HTERT RPE-1 (cell line): ENCODE data around the gene EEF1A2.

ENCODE experiments used
- in situ Hi-C: fragments of 300-500 bp; cut with MboI; formaldehyde crosslinking; loops from 4 replicates; pipeline ENCODE4 v1.14.3; 2020; ENCODE audit warnings: low sequenced_read_pairs

Gene EEF1A2

GRCh38 chr20:63456429-63457284, 42.2 kb downstream of the EEF1A2 start:
- in situ Hi-C loops: no loop called here

DNA sequence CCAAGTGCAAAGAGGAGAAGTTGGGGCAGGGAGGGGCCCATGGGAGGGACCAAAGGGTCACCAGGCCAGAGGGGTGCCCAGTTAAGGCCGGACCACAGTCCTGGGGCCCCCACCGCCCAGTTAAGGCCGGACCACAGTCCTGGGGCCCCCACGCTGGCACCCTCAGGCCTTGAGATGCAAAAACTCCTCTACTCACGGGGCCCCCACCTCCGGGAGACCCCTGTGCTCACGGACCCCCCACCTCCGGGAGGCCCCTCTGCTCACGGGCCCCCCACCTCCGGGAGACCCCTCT, 43.4 kb downstream of the EEF1A2 start:
- in situ Hi-C loops: no loop called here

DNA sequence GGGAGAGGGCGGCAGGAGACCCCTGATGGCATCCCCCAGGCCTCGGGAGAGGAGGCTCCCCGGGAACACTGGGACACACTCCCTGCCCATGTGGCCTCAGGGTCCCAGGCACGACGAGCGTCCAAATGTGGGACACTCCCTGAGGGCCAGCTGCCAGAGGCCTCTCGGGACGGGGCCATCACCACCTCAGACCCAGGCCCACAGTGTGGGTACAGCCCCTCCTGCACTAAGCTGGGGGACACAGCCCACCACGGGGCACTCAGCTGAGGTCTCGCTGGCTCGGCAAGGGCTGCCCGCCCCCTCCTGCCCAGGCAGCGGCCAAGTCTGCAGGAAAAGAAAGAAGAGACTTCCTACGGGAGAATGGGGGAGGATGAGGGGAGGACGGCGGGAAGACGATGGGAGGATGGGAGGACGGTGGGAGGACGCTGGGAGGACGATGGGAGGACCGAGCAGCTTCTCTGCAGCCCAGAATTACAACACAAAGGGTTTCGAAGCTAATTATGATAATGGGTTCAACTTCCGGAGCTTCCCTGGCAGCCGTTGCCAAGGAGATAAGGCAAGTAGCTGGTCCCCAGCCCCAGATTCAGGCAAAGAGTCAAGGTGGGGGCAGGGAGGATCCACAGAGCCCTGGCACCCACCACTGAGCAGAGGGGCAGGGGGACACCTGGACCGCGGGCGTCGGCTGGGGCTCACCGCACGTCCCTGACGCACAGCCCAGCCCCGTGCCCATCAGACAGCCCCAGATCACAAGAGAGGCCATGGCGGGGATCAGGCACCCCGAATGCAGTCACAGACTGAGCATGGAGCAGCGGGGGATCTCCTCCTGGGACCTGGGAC, 43.9 kb downstream of the EEF1A2 start:
- in situ Hi-C loops: no loop called here

GRCh38 chr20:63452821-63453523, 45.9 kb downstream of the EEF1A2 start:
- in situ Hi-C loops: no loop called here

DNA sequence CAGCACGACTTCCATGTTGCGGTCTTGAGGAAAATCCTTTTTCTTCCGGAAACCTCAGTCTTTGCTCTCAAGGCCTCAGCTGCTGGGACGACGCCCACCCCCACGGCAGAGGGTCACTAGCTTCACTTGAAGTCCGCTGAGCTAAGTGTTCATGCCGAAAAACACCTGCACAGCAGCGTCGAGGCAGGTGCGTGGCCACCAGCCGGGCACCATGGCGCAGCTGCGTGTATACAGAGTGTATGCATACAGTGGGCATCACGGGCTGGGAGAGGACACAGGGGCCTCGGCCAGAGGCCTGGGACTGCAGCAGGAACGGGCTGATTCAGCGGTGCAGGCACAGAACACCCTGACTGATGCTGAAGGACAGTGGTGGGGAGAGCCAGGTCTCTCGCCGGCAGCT, 46.5 kb downstream of the EEF1A2 start:
- in situ Hi-C loops: no loop called here

DNA sequence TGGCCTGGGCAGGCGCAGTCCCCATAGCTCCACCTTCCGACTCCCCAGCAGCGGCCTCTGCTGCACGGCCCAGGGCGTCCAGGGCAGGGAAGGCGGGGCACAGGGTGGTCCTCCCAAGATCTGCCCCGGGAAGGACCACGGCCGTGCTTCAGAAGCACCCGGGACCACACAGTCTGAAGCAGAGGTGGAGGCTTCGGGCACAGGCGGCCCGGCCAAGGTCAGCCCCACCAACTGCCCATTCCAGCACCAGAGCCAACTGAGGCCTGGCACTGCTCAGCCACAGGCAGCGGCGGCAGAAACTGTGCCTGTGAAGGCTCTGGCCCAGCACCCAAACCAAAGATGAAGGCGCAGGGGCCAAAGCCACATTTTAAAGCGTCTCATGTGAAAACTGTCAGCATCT, 47.1 kb downstream of the EEF1A2 start:
- in situ Hi-C loops: no loop called here

- in situ Hi-C loops: no loop called here
These were observed 48.8 kb downstream of the EEF1A2 start for GRCh38 chr20:63449796-63450730.

DNA sequence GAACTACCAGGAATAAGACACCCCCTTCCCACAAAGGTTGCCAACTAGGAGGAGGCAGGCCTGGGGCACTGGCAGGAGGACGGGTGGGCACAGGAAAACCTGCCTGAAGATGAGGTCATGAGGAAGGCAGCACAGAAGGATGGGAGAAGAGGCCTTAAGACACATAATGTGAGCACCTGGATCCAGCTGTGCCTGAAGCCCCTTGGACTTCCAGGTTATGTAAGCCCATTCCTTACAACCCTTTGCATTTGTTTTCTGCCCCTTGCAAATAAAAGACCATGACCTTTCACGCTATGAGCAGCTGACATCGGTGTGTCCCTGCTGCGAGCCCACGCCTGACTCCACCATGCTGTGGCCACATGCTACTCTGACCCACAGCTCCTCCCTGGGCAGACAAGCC, 49.9 kb downstream of the EEF1A2 start:
- in situ Hi-C loops: no loop called here

DNA sequence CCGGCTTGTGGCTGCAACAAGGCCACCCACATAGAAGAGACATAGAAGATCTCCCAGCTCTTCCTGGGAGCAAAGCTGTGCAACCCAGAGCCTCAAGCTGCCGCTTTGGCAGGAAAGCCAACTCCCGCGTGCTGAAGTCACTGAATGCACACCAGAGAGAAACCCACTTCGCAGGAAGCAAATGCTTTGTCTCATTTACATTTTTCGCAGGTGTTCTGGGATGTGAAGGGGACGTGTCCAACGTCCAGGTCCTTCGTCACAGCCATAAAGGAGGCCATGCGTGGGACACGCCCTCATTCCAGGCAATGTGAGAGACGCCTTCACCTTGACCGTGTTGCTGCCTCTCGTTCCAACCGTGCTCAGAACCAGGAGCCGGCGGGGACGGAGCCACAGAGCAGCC, 50.9 kb downstream of the EEF1A2 start:
- in situ Hi-C loops: no loop called here

DNA sequence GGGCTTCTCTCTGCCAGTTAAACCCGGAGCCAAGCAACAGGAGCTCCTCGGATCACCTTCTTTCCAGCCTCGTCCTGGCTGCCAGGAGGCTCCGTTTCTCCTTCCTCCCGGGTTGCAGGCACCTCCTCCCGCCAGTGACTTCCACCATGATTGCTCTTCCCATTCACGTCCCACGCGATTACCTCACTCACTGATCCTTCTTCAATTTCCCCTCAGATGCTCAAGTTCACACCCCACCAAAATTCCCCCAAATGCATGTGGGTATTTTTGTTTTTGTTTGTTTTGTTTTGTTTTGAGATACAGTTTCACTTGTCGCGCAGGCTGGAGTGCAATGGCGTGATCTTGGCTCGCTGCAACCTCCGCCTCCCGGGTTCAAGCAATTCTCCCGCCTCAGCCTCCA, 51.6 kb downstream of the EEF1A2 start:
- in situ Hi-C loops: no loop called here

DNA sequence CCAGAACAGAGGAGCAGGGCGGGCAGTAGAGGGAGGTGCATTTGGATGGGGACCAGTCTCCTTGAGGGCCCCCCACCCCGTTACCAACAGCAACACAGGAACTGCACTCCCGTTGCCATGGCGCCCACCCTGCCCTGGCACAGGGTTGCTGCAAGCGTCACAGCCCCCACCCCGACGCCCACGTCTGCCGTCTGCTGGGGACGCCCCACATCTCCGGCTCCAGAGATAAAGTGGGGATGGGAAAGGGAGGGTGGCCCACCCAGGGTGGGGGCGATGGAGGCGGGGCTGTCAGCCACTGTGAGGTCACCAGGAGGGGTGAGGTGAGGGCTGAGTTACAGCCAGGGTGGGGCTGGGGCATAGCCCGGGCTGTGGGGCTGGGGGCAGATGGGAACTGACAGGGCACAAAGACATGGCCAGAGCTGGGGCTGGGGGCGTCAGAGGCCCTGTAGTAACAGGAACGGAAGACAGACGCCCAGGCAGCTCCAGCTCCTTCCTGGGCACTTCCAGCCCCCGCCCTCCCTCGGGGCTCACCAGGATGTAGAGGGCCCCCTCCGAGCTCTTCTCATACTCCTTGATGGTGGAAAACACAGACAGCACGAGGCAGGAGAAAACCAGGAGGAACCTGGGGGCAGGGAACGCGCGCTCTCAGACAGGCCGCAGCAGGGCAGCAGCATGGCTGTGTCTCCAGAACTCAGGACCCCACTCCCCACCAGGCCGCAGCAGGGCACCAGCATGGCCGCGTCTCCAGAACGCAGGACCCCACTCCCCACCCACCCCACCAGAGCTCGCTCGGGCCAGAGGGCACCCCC, 52.5 kb downstream of the EEF1A2 start:
- in situ Hi-C loops: no loop called here

DNA sequence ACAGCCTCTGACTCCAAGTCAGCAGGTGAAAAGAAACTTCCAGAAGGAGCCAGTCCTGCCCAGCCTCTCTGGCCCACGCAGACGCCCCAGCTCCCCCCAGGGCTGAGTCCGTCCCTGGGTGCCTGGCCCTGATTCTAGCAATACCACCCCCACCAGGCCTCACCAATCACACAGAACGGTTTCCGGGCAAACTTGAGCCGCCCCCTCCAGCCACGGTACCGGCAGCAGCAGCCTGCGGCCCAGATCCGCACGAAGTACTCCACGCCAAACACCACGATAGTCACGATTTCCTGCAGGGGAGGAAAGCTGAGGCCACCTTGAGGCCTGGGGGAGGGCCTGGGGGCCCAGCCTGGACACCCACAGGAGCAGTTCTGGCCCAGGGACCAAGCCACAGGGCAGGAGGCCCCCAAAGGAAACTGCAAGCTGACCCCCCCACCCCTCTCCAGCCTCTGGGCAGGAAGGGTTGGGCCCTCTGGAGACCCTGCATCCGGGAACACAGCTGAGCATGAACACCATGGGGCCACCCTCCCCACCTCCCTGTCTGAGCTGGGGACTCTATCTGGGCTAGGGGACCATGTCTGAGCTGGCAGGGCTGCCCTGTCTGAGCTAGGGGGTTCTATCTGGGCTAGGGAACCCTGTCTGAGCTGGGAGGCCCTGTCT, 53.7 kb downstream of the EEF1A2 start:
- in situ Hi-C loops: no loop called here

DNA sequence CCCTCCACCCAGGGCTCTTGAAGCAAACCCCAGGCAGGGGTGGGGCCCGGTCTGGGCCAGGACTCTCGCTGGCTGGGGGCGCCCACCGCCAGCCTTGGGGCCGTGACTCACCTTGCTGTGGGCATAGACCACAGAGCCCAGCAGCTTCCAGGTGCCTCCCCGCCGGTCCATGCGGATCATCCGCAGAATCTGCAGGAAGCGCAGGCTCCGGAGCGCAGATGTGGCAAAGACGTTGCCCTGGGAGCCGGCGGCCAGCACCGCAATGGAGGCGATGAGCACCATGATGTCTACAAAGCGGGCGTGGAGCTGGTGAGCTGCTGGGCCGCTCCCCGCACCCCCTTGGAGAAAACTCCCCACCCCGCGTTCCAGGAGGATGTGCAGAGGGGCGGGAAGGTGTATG, 54.3 kb downstream of the EEF1A2 start:
- in situ Hi-C loops: no loop called here

DNA sequence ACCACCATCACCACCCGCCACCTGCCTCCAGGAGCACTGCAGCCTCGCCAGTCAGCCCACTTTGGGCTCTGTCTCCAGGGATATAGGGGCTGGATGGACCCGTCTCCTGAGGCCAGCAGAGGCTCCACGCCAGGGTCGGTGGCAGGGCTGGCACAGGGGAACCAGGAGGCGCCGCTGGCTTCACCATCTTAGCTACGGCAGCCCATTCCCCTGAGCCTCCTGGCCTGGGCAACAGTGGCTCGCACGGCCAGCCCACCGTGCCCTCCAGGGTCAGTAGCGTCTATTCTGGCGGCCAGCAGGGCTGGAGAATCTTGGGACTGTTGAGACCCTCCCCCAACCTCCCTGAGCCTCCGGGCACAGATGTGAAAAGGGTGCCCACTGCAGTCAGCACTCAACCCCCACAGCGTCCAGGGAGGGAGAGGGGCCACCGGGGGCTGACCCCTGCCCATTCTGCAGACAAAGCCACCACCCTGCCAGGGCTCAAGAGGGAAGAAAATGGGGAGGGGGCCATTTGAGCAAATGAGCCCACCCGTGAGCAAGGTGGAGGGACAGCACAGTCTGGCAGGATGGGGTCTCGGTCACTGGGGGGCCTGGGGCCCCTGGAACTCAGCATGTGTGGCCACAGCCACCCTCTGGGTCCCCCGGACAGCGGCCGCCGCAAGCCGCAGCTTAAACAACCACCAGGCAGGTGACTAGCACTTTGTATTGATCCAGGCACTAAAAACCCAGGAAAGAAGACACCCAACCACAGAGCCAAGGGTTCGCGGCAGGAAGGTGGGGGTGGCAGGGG, 55.1 kb downstream of the EEF1A2 start:
- in situ Hi-C loops: no loop called here

DNA sequence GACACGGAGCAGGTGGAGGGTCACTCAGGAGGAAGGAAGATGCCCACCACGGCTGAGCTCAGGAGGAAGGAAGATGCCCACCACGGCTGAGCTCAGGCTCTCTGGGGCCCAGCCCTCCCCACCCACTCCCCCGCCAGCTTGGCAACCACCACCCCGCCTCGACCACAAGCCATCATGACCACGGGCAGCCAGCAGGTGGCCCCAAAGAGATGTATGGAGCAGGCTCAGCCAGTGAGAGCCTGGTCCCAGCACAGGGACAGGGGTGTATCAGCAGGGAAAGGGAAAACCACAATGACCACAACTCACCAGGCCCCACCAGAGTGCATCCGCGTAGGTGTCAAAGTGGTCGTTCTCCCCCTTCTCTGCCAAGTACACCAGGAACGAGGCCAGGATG, 56.8 kb downstream of the EEF1A2 start:
- in situ Hi-C loops: no loop called here

DNA sequence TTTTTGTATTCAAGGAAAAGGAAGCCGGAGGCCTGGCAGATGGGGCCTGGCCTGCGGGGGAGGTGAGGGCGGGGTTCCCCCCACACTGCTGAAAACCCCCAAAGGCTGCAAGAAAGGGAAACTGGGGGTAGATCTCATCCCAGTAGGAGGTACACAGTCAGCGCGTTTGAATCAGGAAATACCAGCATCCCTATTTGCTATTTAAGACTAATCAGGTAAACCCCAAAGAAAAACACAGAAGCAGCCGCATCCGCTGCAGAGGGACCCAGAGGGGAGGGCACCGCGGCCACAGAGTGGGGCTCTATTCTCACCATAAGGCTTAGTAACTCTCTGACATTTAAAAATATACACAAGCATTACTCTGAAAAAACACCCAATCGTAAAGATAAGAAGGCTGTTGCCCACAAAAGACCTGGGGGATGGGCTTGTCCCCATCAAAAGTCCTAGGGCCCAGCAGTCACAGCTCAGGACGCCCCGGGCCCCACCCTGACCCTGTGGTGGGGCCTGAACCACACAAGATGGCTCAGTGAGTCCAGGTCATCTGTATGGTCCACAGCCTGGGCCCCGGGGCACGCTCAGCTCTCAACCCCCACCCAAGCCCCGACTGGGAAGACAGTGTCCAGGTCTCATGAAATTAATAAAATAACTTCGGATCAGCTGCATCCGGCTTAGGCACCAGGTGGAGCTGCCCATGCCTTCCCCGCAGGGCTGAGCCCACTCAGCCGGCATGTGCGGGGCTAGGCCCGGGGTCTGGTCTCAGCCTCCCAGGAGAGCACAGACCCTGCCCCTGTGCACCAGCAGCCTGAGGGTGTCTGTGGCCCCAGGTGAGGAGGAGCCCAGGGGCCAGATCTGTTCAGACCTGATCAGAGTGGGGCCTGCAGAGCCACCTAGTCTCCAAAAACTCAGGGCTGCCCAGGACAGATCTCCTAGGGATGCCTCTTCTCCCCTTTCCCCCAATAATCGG, 57.5 kb downstream of the EEF1A2 start:
- in situ Hi-C loops: no loop called here

DNA sequence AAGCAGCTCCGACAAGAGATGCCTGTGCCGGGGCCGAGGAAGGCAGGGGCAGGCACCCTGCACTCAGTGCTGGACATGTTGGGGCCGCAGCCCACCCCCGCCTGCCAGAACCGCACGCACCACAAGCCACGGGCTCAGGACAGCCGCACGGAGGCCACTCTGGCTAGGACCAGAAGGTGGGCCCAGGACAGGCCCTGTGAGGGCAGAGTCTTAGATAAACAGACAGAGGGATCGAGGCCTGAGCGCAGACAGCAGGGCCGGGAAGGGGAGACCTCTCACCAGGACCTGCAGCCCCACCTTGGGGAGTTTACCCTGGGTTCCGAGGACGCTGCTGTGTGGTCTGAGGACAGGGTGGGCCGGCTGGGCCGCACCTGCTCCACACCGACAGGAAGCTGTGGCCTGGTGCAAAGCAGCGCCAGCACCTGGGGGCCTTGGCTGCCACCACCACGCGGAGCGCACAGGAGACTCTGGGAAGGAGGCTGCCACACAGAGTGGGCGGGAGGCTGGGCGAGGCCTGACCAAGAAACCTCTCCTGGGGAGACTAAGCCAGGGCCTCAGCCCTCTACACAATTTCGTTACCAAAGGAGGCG, 58.4 kb downstream of the EEF1A2 start:
- in situ Hi-C loops: no loop called here
